Upper lobe of left lung (tissue), 4 donors: Measurements from ENCODE around the gene CCDC86.

Experiments
- CTCF ChIP-seq, 6 experiments: fragments of 450-650 bp in 4 of 6; fragments of 200-600 bp in 2 of 6; sonication (generic) in 2 of 6; IDR thresholded peaks; one replicate each; pipeline ENCODE4 v1.5.1; 2016 to 2019; ENCODE audit warnings: antibody characterized with exemption in 6 of 6
- EP300 ChIP-seq, 4 donors: sonication (generic); formaldehyde crosslinking; IDR thresholded peaks; one replicate each; pipeline ENCODE4 v1.5.1; 2017; ENCODE audit warnings: antibody characterized with exemption in 4 of 4, control low read depth in 2 of 4
- POLR2A ChIP-seq, 4 donors: fragments of 450-650 bp; IDR thresholded peaks; one replicate each; pipeline ENCODE4 v1.5.1; 2016 to 2017; ENCODE audit warnings: antibody characterized with exemption in 4 of 4, mild to moderate bottlenecking in 2 of 4
- POLR2AphosphoS5 ChIP-seq, 2 donors: sonication (generic); formaldehyde crosslinking; IDR thresholded peaks; one replicate each; pipeline ENCODE4 v1.5.1; 2017; ENCODE audit warnings: antibody characterized with exemption in 2 of 2

GRCh38 chr11:60844870-60845221, 2.9 kb downstream of the CCDC86 start:
- TF ChIP-seq POLR2AphosphoS5 (IDR thresholded peaks at IDR 0.05): no peak
- no peak for TF ChIP-seq POLR2A (IDR thresholded peaks at IDR 0.05)
- no peak for TF ChIP-seq CTCF (IDR thresholded peaks at IDR 0.05)
- no peak for TF ChIP-seq EP300 (IDR thresholded peaks at IDR 0.05)
